HG02798 (cell line): Measurements from ENCODE around the gene IL1B.

Experiments used
- ATAC-seq: cut with Tn5 transposase; IDR thresholded peaks from one replicate; pipeline ENCODE4 v1.9.1; 2021; ENCODE audit warnings: mild to moderate bottlenecking; ENCODE audit not compliant: unreplicated experiment, poor library complexity

Gene IL1B

GRCh38 chr2:112787729-112788393 lies 48.7 kb downstream of the IL1B start:
- no peak for ATAC-seq

DNA sequence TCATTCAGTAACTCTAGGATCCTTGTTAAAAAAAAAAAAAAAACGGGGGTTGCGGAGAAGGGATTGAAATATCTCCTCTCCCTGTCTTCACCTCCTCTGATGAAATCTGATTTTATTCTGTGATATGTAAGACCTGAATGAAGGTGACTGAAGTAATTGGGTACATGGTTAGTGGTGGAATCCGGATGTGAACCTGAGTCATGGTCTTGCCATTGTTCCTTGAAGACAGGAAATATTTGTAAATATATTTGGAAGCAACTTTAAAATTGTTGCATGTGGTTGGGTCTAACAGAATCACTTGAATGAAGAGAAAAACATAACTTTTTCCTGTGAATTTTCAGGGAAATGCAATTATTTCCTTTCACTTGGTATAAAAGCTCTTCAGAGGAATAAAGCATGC lies 49.3 kb downstream of the IL1B start:
- no peak for ATAC-seq

GRCh38 chr2:112784199-112785189 lies 52.1 kb downstream of the IL1B start, which contains the start of gene IL1A:
TSS of gene IL1A (minus strand) at chr2:112784493. CDS start at chr2:112783770, 723 bp downstream.
- no peak for ATAC-seq

DNA sequence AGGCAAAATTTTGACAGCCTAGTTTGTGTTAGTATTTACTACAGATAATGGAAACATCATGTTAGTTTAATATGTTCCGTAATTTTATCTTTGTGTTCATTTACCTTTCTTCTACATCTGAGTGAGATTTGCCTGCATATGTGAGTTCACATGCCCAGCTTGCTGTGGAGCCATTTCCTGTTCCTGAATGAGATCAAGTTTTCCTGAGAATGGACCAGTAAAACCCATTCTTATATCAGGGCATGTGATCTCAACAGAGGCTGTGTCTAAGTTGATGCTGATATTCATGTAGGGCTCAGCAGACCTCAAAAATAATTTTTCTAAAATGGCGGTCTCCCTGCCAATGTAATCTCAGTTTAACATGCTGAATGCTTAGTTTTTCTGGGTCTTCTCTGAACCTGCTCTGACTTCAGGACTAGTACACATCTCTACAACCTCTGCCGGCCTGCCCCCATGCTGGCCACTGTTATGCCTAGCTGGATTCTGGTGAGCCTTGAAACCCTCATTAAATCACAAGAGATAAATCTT lies 53.3 kb downstream of the IL1B start:
- ATAC-seq, result no peak

DNA sequence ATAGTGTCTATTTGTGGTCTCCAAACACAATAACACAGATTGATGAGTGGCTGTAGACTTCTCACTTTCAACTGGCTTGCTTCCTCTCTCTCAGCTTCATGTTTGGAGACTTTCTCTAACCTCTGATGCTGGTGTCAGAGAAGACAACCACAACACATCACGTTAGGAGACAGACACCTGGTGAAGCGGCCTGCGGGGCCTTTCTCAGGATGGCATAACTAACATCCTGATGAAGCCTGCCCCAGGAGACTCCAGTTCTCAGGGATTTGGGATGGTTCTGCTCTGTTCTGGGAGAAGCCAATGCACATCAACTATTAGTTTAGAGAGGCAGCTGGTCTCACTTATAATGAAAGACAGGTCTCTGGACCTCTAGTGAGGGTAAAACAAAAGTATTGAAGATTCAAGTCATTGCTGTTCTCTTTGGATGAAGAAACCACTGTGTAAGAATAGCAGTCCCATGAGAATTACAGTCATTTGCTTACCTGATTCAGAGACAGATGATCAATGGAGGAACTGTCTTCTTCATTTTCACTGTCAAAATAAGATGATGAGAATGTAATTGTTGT lies 54.3 kb downstream of the IL1B start:
- ATAC-seq, result peak; percentile 87
